GM12878 (cell line): ENCODE results near the gene FBXO39. TPM values are rescaled to one million over a fixed set of nuclear protein-coding genes. Genes with fewer than 3 reads are reported as not detected.

ENCODE experiments used
- ATAC-seq: fragments of 200-7000 bp; cut with Tn5 transposase; 3 replicates; pipeline ENCODE4 v1.9.1; 2020; ENCODE audit warnings: mild to moderate bottlenecking, moderate library complexity
- BruUV-seq: library from RNA; stranded (reverse); fragments of 400-500 nt; replicated peaks from 2 replicates; lab custom pipeline; 2021; lab: Mats Ljungman, UMichigan
- CTCF ChIA-PET: fragments of 300-600 bp; sonication (Branson Sonifier 250); formaldehyde crosslinking; extraction: SDS; loops from one replicate; lab custom pipeline; 2021; ENCODE audit warnings: inconsistent platforms; lab: Yijun Ruan, JAX
- POLR2A ChIA-PET: fragments of 350-600 bp; formaldehyde crosslinking; extraction: SDS; loops from one replicate; lab custom pipeline; 2021; ENCODE audit warnings: inconsistent platforms; lab: Charles Lee
- RAD21 ChIA-PET: fragments of 300-600 bp; sonication (Branson Sonifier 250); formaldehyde crosslinking; loops from one replicate; lab custom pipeline; 2023; ENCODE audit warnings: antibody characterized with exemption; ENCODE audit not compliant: unreplicated experiment; lab: Charles Lee
- SMC1A ChIA-PET: fragments of 300-600 bp; sonication (Branson Sonifier 250); formaldehyde crosslinking; loops from one replicate; lab custom pipeline; 2023; ENCODE audit not compliant: unreplicated experiment, uncharacterized antibody; lab: Charles Lee
- DNase-seq: peaks from one replicate; pipeline ENCODE4 v3.0.0-alpha.2; 2011; ENCODE audit warnings: low read depth, low spot score
- FAIRE-seq: peaks from 3 replicates; lab custom pipeline; 2011; peaks lifted over from hg19 to GRCh38; lab: Jason Lieb, UNC
- H2AFZ ChIP-seq: 2 replicates; pipeline ENCODE4 v1.6.0; 2011; ENCODE audit warnings: low read depth, low read length, control low read depth; ENCODE audit not compliant: control insufficient read depth
- H3K27ac ChIP-seq: 2 replicates; pipeline ENCODE4 v1.5.1; 2011; ENCODE audit warnings: control low read depth; ENCODE audit not compliant: control insufficient read depth, insufficient read depth
- H3K27me3 ChIP-seq, 2 experiments: replicated peaks in 1 of 2; 2 replicates each; pipeline versions ENCODE4 v1.6.0 to v1.6.1; 2011; ENCODE audit warnings: low read length in 1 of 2; ENCODE audit not compliant: control insufficient read depth in 2 of 2, insufficient read depth in 2 of 2
- H3K36me3 ChIP-seq, 2 experiments: 2 replicates each; pipeline ENCODE4 v1.5.1; 2011; ENCODE audit warnings: low read length in 1 of 2; ENCODE audit not compliant: control insufficient read depth in 2 of 2, insufficient read depth in 2 of 2
- H3K4me1 ChIP-seq: 2 replicates; pipeline ENCODE4 v1.6.1; 2011; ENCODE audit warnings: mild to moderate bottlenecking, low read length, moderate library complexity, mixed read lengths; ENCODE audit not compliant: control insufficient read depth, insufficient read depth
- H3K4me2 ChIP-seq: 2 replicates; pipeline ENCODE4 v1.6.0; 2011; ENCODE audit warnings: control low read depth; ENCODE audit not compliant: control insufficient read depth, insufficient read depth
- H3K4me3 ChIP-seq: fragments of 200-600 bp; sonication (generic); 2 replicates; pipeline ENCODE4 v1.5.1; 2016
- H3K79me2 ChIP-seq: 2 replicates; pipeline ENCODE4 v1.6.0; 2011; ENCODE audit warnings: low read length; ENCODE audit not compliant: control insufficient read depth, insufficient read depth
- H3K9ac ChIP-seq: 2 replicates; pipeline ENCODE4 v1.8.0; 2011; ENCODE audit warnings: low read length, control low read depth, mixed read lengths; ENCODE audit not compliant: control insufficient read depth, insufficient read depth
- H3K9me3 ChIP-seq: replicated peaks from 3 replicates; pipeline ENCODE4 v1.5.1; 2011; ENCODE audit warnings: mild to moderate bottlenecking, low read length; ENCODE audit not compliant: control insufficient read depth, insufficient read depth
- H4K20me1 ChIP-seq: 2 replicates; pipeline ENCODE4 v1.6.0; 2011; ENCODE audit not compliant: control insufficient read depth, insufficient read depth
- ATF7 ChIP-seq: fragments of 450-650 bp; IDR thresholded peaks from 2 replicates; pipeline ENCODE4 v1.6.1; 2016; ENCODE audit warnings: low read depth, mild to moderate bottlenecking
- HDAC2 ChIP-seq: fragments of 200-600 bp; sonication (generic); IDR thresholded peaks from 2 replicates; pipeline ENCODE4 v1.6.1; 2017
- IKZF1 ChIP-seq: fragments of 450-650 bp; conservative IDR thresholded peaks from 2 replicates; pipeline ENCODE4 v1.6.1; 2017; ENCODE audit warnings: antibody characterized with exemption, mild to moderate bottlenecking
- IKZF2 ChIP-seq, 2 experiments: fragments of 450-650 bp; IDR thresholded peaks; 2 replicates each; pipeline ENCODE4 v1.6.1; 2017; ENCODE audit warnings: mild to moderate bottlenecking in 2 of 2, moderate library complexity in 2 of 2
- MAX ChIP-seq: IDR thresholded peaks from 2 replicates; pipeline ENCODE4 v1.6.1; 2012; ENCODE audit warnings: low read depth, low read length, improper control_type of control experiment
- MLLT1 ChIP-seq: fragments of 450-650 bp; IDR thresholded peaks from 2 replicates; pipeline ENCODE4 v1.6.1; 2016; ENCODE audit warnings: mild to moderate bottlenecking
- NBN ChIP-seq: fragments of 450-650 bp; IDR thresholded peaks from 2 replicates; pipeline ENCODE4 v1.6.1; 2016
- RELB ChIP-seq: fragments of 450-650 bp; IDR thresholded peaks from 2 replicates; pipeline ENCODE4 v1.6.1; 2017; ENCODE audit warnings: low read depth, mild to moderate bottlenecking, moderate library complexity
- RUNX3 ChIP-seq: IDR thresholded peaks from 2 replicates; pipeline ENCODE4 v1.6.1; 2012; ENCODE audit warnings: low read length, inconsistent platforms
- SMC3 ChIP-seq: IDR thresholded peaks from 2 replicates; pipeline ENCODE4 v1.6.1; 2011; ENCODE audit warnings: low read length, improper control_type of control experiment, borderline replicate concordance
- SUZ12 ChIP-seq: fragments of 200-600 bp; sonication (generic); IDR thresholded peaks from one replicate; pipeline ENCODE4 v1.6.1; 2018; ENCODE audit warnings: antibody characterized with exemption, mild to moderate bottlenecking; ENCODE audit not compliant: unreplicated experiment
- TCF12 ChIP-seq: IDR thresholded peaks from 2 replicates; pipeline ENCODE4 v1.6.1; 2011; ENCODE audit warnings: low read depth, mild to moderate bottlenecking, low read length
- ZBTB40 ChIP-seq: fragments of 450-650 bp; IDR thresholded peaks from 2 replicates; pipeline ENCODE4 v1.6.1; 2016; ENCODE audit warnings: mild to moderate bottlenecking, moderate library complexity, borderline replicate concordance
- WGBS: methylation state at CpG from one replicate; pipeline ENCODE4 v1.1.6; 2016; ENCODE audit warnings: low lambda C conversion rate; ENCODE audit not compliant: insufficient replicate concordance, insufficient coverage; ENCODE audit errors: missing lambda C conversion rate; 5-methylcytosine and 5-hydroxymethylcytosine counted together
- in situ Hi-C: fragments of 300-500 bp; cut with MboI; formaldehyde crosslinking; loops from 9 replicates; pipeline ENCODE4 v1.14.3; 2018; ENCODE audit warnings: mixed read lengths
- intact Hi-C: fragments of 100-400 bp; cut with micrococcal nuclease; formaldehyde crosslinking; loops from one replicate; pipeline ENCODE4 v1.14.2; 2022; ENCODE audit not compliant: unreplicated experiment
- polyA plus RNA-seq, 11 experiments: library from polyadenylated mRNA; depleted of rRNA in 4 of 11; unstranded in 6 of 11; stranded (reverse) in 5 of 11; fragments of >200 nt; fragmentation: Nextera tagmentation in 4 of 11; fragmentation: Illumina TruSeq in 1 of 11; extraction: Ambion mirVana in 4 of 11; extraction: Trizol in 1 of 11; gene quantifications; 1 replicate in 1 of 11; 2 replicates in 10 of 11; pipeline versions ENCODE4 v1.2.1 to v1.2.3, GENCODE V29; 2011 to 2016; ENCODE audit warnings: inconsistent platforms in 2 of 11, missing spikeins in 2 of 11, low read depth in 1 of 11
- total RNA-seq, 4 experiments: library from RNA; depleted of rRNA in 3 of 4; stranded (reverse); fragments of >200 nt in 3 of 4; fragmentation: Illumina TruSeq in 1 of 4; extraction: Trizol in 1 of 4; gene quantifications; 2 replicates each; pipeline versions ENCODE4 v1.2.1 to v1.2.3, GENCODE V29; 2013 to 2021

FBXO39 gene
- total and polyA plus RNA-seq, 10 of the 15 experiments (the other 5 are each of a cell fraction or from before 2014, with no cell fraction given), result 0.05 to 0.62 (median 0.16) TPM; not detected in 6

- no peaks in the 10 kb centered on the region for H3K27me3 ChIP-seq
- in situ Hi-C loops (no loop called here), intact Hi-C loops (loop anchor here (10.0 kb wide), 2 partner anchors 88 to 262 kb away; partner anchors contain the start of gene RNASEK)
- H3K4me3 ChIP-seq, result no peak overlapping the region
- peak; percentile 11; the same call in 1 of the 3 replicates for ATAC-seq
- peaks cover 24% of the 10 kb centered on the region for H3K79me2 ChIP-seq
- POLR2A ChIA-PET, result no interaction called here
- BruUV-seq, result no TSS peak
- peaks cover 15% of the 10 kb centered on the region for H3K4me1 ChIP-seq
- TF ChIP-seq HDAC2 (no peak), RUNX3 (peak; percentile 37; the same call in 1 of the 2 replicates), MAX (no peak), MLLT1 (0 out of 2 replicates have a peak, but pooled peaks have one; percentile 44), IKZF1 (peak; percentile 49), IKZF2 (IDR thresholded peaks at IDR 0.05) (peak; percentile 31 to 43; a peak in 2 of 4 replicates), ATF7 (peak; percentile 43; the same call in 1 of the 2 replicates), ZBTB40 (no peak), NBN (peak; percentile 48; the same call in 1 of the 2 replicates), SUZ12 (no peak), RELB (peak; percentile 59; the same call in 1 of the 2 replicates), SMC3 (no peak), TCF12 (no peak)
- CTCF ChIA-PET, result no interaction called here
- H3K27ac ChIP-seq, result peak overlapping the region; percentile 15; the same call in 1 of the 2 replicates
- DNase-seq, result no peak
- H3K9ac ChIP-seq, result no peak overlapping the region
- no peak overlapping the region for H3K4me2 ChIP-seq
- no peaks in the 10 kb centered on the region for H3K9me3 ChIP-seq
- H2AFZ ChIP-seq, result peak overlapping the region; percentile 24; the same call in 1 of the 2 replicates
- SMC1A ChIA-PET, result interaction anchor here (1.1 kb wide), 1 partner anchor 12 kb away, joined by 3 read pairs; no protein-coding TSS in a partner anchor
- 63% methylated on average over 8 of the region's 9 CpGs for WGBS
- RAD21 ChIA-PET, result no interaction called here
- peaks cover 0 to 1% of the 10 kb centered on the region in 2 experiments; a peak in 2 of 4 replicates for H3K36me3 ChIP-seq
- no peaks in the 10 kb centered on the region for H4K20me1 ChIP-seq
- FAIRE-seq, result no peak
Measured at GRCh38 chr17:6753006-6753445, 23.0 kb upstream of the FBXO39 start.
